Suprapubic skin (tissue), 3 donors: ENCODE measurements around the gene KLHL29.

Source experiments
- CTCF ChIP-seq, 2 donors: fragments of 200-600 bp in 1 of 2; fragments of 450-650 bp in 1 of 2; sonication (generic) in 1 of 2; IDR thresholded peaks; one replicate each; pipeline ENCODE4 v1.5.1; 2016 to 2019; ENCODE audit warnings: antibody characterized with exemption in 2 of 2, mild to moderate bottlenecking in 1 of 2, moderate library complexity in 1 of 2
- POLR2A ChIP-seq, 2 donors: fragments of 450-650 bp; IDR thresholded peaks; one replicate each; pipeline ENCODE4 v1.6.1; 2017; ENCODE audit warnings: antibody characterized with exemption in 2 of 2, mild to moderate bottlenecking in 2 of 2, moderate library complexity in 2 of 2

GRCh38 chr2:23604731-23605130, 219.8 kb downstream of the KLHL29 start:
- TF ChIP-seq CTCF (IDR thresholded peaks at IDR 0.05), result no peak
- TF ChIP-seq POLR2A (IDR thresholded peaks at IDR 0.05), result no peak
